Activated naive CD8-positive, alpha-beta T cell treated with anti-CD3 and anti-CD28 coated beads for 36 hours (primary cell): ENCODE data around the gene SAMM50. TPM values are rescaled to one million over a fixed set of nuclear protein-coding genes. Genes with fewer than 3 reads are reported as not detected.

ENCODE experiments used
- DNase-seq: peaks from one replicate; pipeline ENCODE4 v3.0.0; 2021
- H3K27ac Mint-ChIP-seq: one replicate; pipeline ENCODE4 v1.8.0; 2022; ENCODE audit warnings: mild to moderate bottlenecking, moderate library complexity, mixed read lengths
- H3K27me3 Mint-ChIP-seq: one replicate; pipeline ENCODE4 v1.8.0; 2022; ENCODE audit warnings: mild to moderate bottlenecking, mixed read lengths
- H3K36me3 Mint-ChIP-seq: one replicate; pipeline ENCODE4 v1.8.0; 2021; ENCODE audit warnings: mild to moderate bottlenecking, mixed read lengths
- H3K4me1 Mint-ChIP-seq: one replicate; pipeline ENCODE4 v1.8.0; 2021; ENCODE audit warnings: mixed read lengths
- H3K4me3 Mint-ChIP-seq: one replicate; pipeline ENCODE4 v1.8.0; 2022; ENCODE audit warnings: mild to moderate bottlenecking, moderate library complexity, mixed read lengths
- H3K9me3 Mint-ChIP-seq: one replicate; pipeline ENCODE4 v1.8.0; 2022; ENCODE audit warnings: mixed read lengths
- total RNA-seq, 2 experiments: library from RNA; stranded (reverse); gene quantifications; one replicate each; pipeline ENCODE4 v1.2.3, GENCODE V29; 2021

The SAMM50 gene
- 10 to 100 TPM; 59.0 to 62.3 TPM for total RNA-seq

- Mint-ChIP-seq H3K4me1 (peaks cover 29% of the 10 kb centered on the region), H3K4me3 (peak within 1 kb of the TSS; percentile 100), H3K36me3 (peaks cover 13% of the 10 kb centered on the region), H3K27me3 (peaks cover 6% of the 10 kb centered on the region), H3K27ac (peak within 1 kb of the TSS; percentile 95), H3K9me3 (no peaks in the 10 kb centered on the region)
- peak; percentile 91 for DNase-seq
Measured at GRCh38 chr22:43955040-43955882, at the start of gene SAMM50. Gene SAMM50, plus strand, starts transcription at chr22:43955442. Its CDS starts 136 bp downstream, at chr22:43955578.

- Mint-ChIP-seq H3K27me3 (no peaks in the 10 kb centered on the region), H3K9me3 (no peaks in the 10 kb centered on the region), H3K27ac (no peak overlapping the region), H3K4me3 (no peak overlapping the region), H3K4me1 (no peaks in the 10 kb centered on the region), H3K36me3 (no peaks in the 10 kb centered on the region)
- DNase-seq = no peak
Measured at GRCh38 chr22:43905681-43906080, 49.6 kb upstream of the SAMM50 start.

GRCh38 chr22:43909708-43910107 is 45.5 kb upstream of the SAMM50 start:
- H3K4me3 Mint-ChIP-seq = no peak overlapping the region

GRCh38 chr22:43910178-43910695 is 45.0 kb upstream of the SAMM50 start:
- no peak for DNase-seq
- Mint-ChIP-seq H3K27ac (no peak overlapping the region), H3K27me3 (no peaks in the 10 kb centered on the region), H3K4me1 (no peaks in the 10 kb centered on the region), H3K4me3 (no peak overlapping the region), H3K36me3 (no peaks in the 10 kb centered on the region), H3K9me3 (no peaks in the 10 kb centered on the region)

More at GRCh38 chr22:43909708-43910107, 45.5 kb upstream of the SAMM50 start:
- DNase-seq = no peak
- H3K9me3 Mint-ChIP-seq = no peaks in the 10 kb centered on the region
- H3K27ac Mint-ChIP-seq = no peak overlapping the region
- H3K27me3 Mint-ChIP-seq = no peaks in the 10 kb centered on the region
- H3K4me1 Mint-ChIP-seq = no peaks in the 10 kb centered on the region
- no peaks in the 10 kb centered on the region for H3K36me3 Mint-ChIP-seq

- Mint-ChIP-seq H3K4me1 (no peaks in the 10 kb centered on the region), H3K4me3 (no peak overlapping the region), H3K27ac (no peak overlapping the region), H3K36me3 (no peaks in the 10 kb centered on the region), H3K9me3 (no peaks in the 10 kb centered on the region), H3K27me3 (no peaks in the 10 kb centered on the region)
- no peak for DNase-seq
Measured at GRCh38 chr22:43911351-43911750, 43.9 kb upstream of the SAMM50 start.

- H3K4me1 Mint-ChIP-seq = no peaks in the 10 kb centered on the region
- no peaks in the 10 kb centered on the region for H3K9me3 Mint-ChIP-seq
- no peaks in the 10 kb centered on the region for H3K36me3 Mint-ChIP-seq
- no peak overlapping the region for H3K27ac Mint-ChIP-seq
- H3K27me3 Mint-ChIP-seq = peaks cover 10% of the 10 kb centered on the region
- H3K4me3 Mint-ChIP-seq = no peak overlapping the region
- DNase-seq = no peak
Measured at GRCh38 chr22:43917521-43917920, 37.7 kb upstream of the SAMM50 start.

- no peaks in the 10 kb centered on the region for H3K36me3 Mint-ChIP-seq
- no peak overlapping the region for H3K27ac Mint-ChIP-seq
- no peak overlapping the region for H3K4me3 Mint-ChIP-seq
- H3K4me1 Mint-ChIP-seq = peaks cover 4% of the 10 kb centered on the region
- DNase-seq = no peak
- peaks cover 10% of the 10 kb centered on the region for H3K27me3 Mint-ChIP-seq
- H3K9me3 Mint-ChIP-seq = no peaks in the 10 kb centered on the region
Measured at GRCh38 chr22:43919106-43919973, 35.9 kb upstream of the SAMM50 start.

GRCh38 chr22:43921370-43921769 is 33.9 kb upstream of the SAMM50 start:
- Mint-ChIP-seq H3K27me3 (peaks cover 21% of the 10 kb centered on the region), H3K4me1 (peaks cover 4% of the 10 kb centered on the region), H3K9me3 (no peaks in the 10 kb centered on the region), H3K27ac (no peak overlapping the region), H3K4me3 (no peak overlapping the region), H3K36me3 (no peaks in the 10 kb centered on the region)
- no peak for DNase-seq

GRCh38 chr22:43922123-43922522 is 33.1 kb upstream of the SAMM50 start:
- H3K4me3 Mint-ChIP-seq = no peak overlapping the region

GRCh38 chr22:43923191-43923590 is 32.1 kb upstream of the SAMM50 start:
- DNase-seq = no peak
- Mint-ChIP-seq H3K9me3 (no peaks in the 10 kb centered on the region), H3K36me3 (no peaks in the 10 kb centered on the region), H3K27ac (peak overlapping the region; percentile 48), H3K27me3 (peaks cover 22% of the 10 kb centered on the region), H3K4me3 (peak overlapping the region; percentile 80), H3K4me1 (peaks cover 4% of the 10 kb centered on the region)

More at GRCh38 chr22:43922123-43922522, 33.1 kb upstream of the SAMM50 start:
- DNase-seq = no peak
- Mint-ChIP-seq H3K9me3 (no peaks in the 10 kb centered on the region), H3K27me3 (peaks cover 21% of the 10 kb centered on the region), H3K36me3 (no peaks in the 10 kb centered on the region), H3K27ac (no peak overlapping the region), H3K4me1 (peaks cover 4% of the 10 kb centered on the region)

- no peaks in the 10 kb centered on the region for H3K9me3 Mint-ChIP-seq
- H3K4me3 Mint-ChIP-seq = peak within 1 kb of the TSS; percentile 80
- H3K4me1 Mint-ChIP-seq = peaks cover 4% of the 10 kb centered on the region
- no peaks in the 10 kb centered on the region for H3K36me3 Mint-ChIP-seq
- peak within 1 kb of the TSS; percentile 48 for H3K27ac Mint-ChIP-seq
- peak; percentile 81 for DNase-seq
- H3K27me3 Mint-ChIP-seq = peaks cover 22% of the 10 kb centered on the region
Measured at GRCh38 chr22:43923631-43924464, 31.4 kb upstream of the SAMM50 start, which contains the start of gene PNPLA3. Gene PNPLA3, plus strand, starts transcription at chr22:43923805. Its CDS starts 107 bp downstream, at chr22:43923912.

- no peak for DNase-seq
- peaks cover 4% of the 10 kb centered on the region for H3K4me1 Mint-ChIP-seq
- peaks cover 22% of the 10 kb centered on the region for H3K27me3 Mint-ChIP-seq
- no peaks in the 10 kb centered on the region for H3K36me3 Mint-ChIP-seq
- H3K4me3 Mint-ChIP-seq = peak overlapping the region; percentile 67
- H3K9me3 Mint-ChIP-seq = no peaks in the 10 kb centered on the region
- no peak overlapping the region for H3K27ac Mint-ChIP-seq
Measured at GRCh38 chr22:43924877-43925276, 30.4 kb upstream of the SAMM50 start.

GRCh38 chr22:43925433-43926348 is 29.6 kb upstream of the SAMM50 start:
- no peak for DNase-seq
- Mint-ChIP-seq H3K4me1 (peaks cover 4% of the 10 kb centered on the region), H3K4me3 (no peak overlapping the region), H3K27ac (no peak overlapping the region), H3K36me3 (no peaks in the 10 kb centered on the region), H3K27me3 (peaks cover 20% of the 10 kb centered on the region), H3K9me3 (no peaks in the 10 kb centered on the region)
